22Rv1 (cell line): ENCODE measurements around the gene MTERF2.

Experiments used
- ZFX ChIP-seq: fragments of 450-650 bp; IDR thresholded peaks from 2 replicates; pipeline ENCODE4 v1.6.1; 2017; ENCODE audit warnings: antibody characterized with exemption, borderline replicate concordance
- TF ChIP-seq, protein P1 (sequence below): fragments of 450-650 bp; IDR thresholded peaks from 2 replicates; pipeline ENCODE4 v1.5.1; 2017; ENCODE audit warnings: mild to moderate bottlenecking

- TF ChIP-seq, protein P1, sequence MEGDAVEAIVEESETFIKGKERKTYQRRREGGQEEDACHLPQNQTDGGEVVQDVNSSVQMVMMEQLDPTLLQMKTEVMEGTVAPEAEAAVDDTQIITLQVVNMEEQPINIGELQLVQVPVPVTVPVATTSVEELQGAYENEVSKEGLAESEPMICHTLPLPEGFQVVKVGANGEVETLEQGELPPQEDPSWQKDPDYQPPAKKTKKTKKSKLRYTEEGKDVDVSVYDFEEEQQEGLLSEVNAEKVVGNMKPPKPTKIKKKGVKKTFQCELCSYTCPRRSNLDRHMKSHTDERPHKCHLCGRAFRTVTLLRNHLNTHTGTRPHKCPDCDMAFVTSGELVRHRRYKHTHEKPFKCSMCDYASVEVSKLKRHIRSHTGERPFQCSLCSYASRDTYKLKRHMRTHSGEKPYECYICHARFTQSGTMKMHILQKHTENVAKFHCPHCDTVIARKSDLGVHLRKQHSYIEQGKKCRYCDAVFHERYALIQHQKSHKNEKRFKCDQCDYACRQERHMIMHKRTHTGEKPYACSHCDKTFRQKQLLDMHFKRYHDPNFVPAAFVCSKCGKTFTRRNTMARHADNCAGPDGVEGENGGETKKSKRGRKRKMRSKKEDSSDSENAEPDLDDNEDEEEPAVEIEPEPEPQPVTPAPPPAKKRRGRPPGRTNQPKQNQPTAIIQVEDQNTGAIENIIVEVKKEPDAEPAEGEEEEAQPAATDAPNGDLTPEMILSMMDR: no peak
- TF ChIP-seq ZFX: no peak
These were observed 11.8 kb downstream of the MTERF2 start for GRCh38 chr12:106975098-106975497.
